NB4 (cell line): ENCODE measurements around the gene EMD.

Experiments used
- CTCF ChIP-seq: IDR thresholded peaks from one replicate; pipeline ENCODE4 v1.5.1; 2012; ENCODE audit warnings: low read depth, low read length
- POLR2A ChIP-seq: IDR thresholded peaks from 2 replicates; pipeline ENCODE4 v1.6.1; 2011; ENCODE audit warnings: mild to moderate bottlenecking; ENCODE audit not compliant: insufficient read length; ENCODE audit errors: extremely low read depth

- TF ChIP-seq POLR2A (no peak), CTCF (no peak)
Measured at GRCh38 chrX:154372612-154373022, 6.5 kb upstream of the EMD start.
